ENCODE measurements around the gene PCGF2. TPM values are rescaled to one million over a fixed set of nuclear protein-coding genes. Genes with fewer than 3 reads are reported as not detected.
"Not testable (repeated sequence)": the region's sequence is repeated elsewhere in the genome, so short reads cannot be mapped to it uniquely, and the experiment has no call there.

PCGF2 gene
- total RNA-seq (under 1 TPM; 0.72 to 0.89 TPM), polyA plus RNA-seq (0.09 TPM)

- Mint-ChIP-seq H3K36me3 (peaks cover 2 to 12% (median 3%) of the 10 kb centered on the region in 3 donors), H3K27ac (peak within 1 kb of the TSS in 1 of 8 donors; percentile 33), H3K4me3 (peak within 1 kb of the TSS in 6 of 7 donors; percentile 56 to 100 (median 96)), H3K4me1 (peaks cover 41 to 60% (median 43%) of the 10 kb centered on the region in 3 donors), H3K27me3 (peaks cover 47 to 55% of the 10 kb centered on the region in 2 donors), H3K9me3 (peaks cover 0 to 3% (median 0%) of the 10 kb centered on the region in 5 donors)
- H3K36me3 ChIP-seq (ENCODE audit: insufficient read depth, low read length) = no peaks in the 10 kb centered on the region
- CTCF ChIA-PET = interaction anchor here (5.3 kb wide), 1 partner anchor 13 kb away, joined by 23 read pairs; no protein-coding TSS in a partner anchor
- H3K9me3 ChIP-seq (ENCODE audit: low read length) = no peaks in the 10 kb centered on the region
- peak within 1 kb of the TSS; percentile 38 for H3K27ac ChIP-seq (ENCODE audit: low read depth, low read length)
- DNase-seq = no peak
- peak within 1 kb of the TSS; percentile 47 for H3K4me3 ChIP-seq (ENCODE audit: low read length)
- peaks cover 47% of the 10 kb centered on the region for H3K4me1 ChIP-seq (ENCODE audit: insufficient read depth, low read length)
- POLR2A ChIA-PET = no interaction called here
- peaks cover 39% of the 10 kb centered on the region for H3K27me3 ChIP-seq (ENCODE audit: insufficient read depth, low read length, poor library complexity, severe bottlenecking)
These were observed at the start of gene PCGF2 for GRCh38 chr17:38748149-38748891. PCGF2 (minus strand) TSS chr17:38748336; CDS start chr17:38740402, 7,934 bp downstream.

- Mint-ChIP-seq H3K27ac (peak overlapping the region; percentile 80 to 97 (median 93)), H3K27me3 (no peaks in the 10 kb centered on the region), H3K4me1 (peaks cover 35 to 58% (median 50%) of the 10 kb centered on the region in 3 donors), H3K4me3 (peak overlapping the region; percentile 88 to 100 (median 93)), H3K9me3 (no peaks in the 10 kb centered on the region), H3K36me3 (peaks cover 0 to 53% (median 8%) of the 10 kb centered on the region in 3 donors)
- H3K36me3 ChIP-seq (ENCODE audit: insufficient read depth, low read length) = peaks cover 18% of the 10 kb centered on the region
- CTCF ChIA-PET = interaction anchor here (1.9 kb wide), 1 partner anchor 377 kb away, joined by 5 read pairs; no protein-coding TSS in a partner anchor
- peaks cover 31% of the 10 kb centered on the region for H3K4me1 ChIP-seq (ENCODE audit: insufficient read depth, low read length)
- no peak for DNase-seq
- no peaks in the 10 kb centered on the region for H3K27me3 ChIP-seq (ENCODE audit: insufficient read depth, low read length, poor library complexity, severe bottlenecking)
- H3K9me3 ChIP-seq (ENCODE audit: low read length) = no peaks in the 10 kb centered on the region
- H3K27ac ChIP-seq (ENCODE audit: low read depth, low read length) = no peak overlapping the region
- peak overlapping the region; percentile 65 for H3K4me3 ChIP-seq (ENCODE audit: low read length)
- POLR2A ChIA-PET = no interaction called here
These were observed 49.7 kb upstream of the PCGF2 start for GRCh38 chr17:38797828-38798227.

GRCh38 chr17:38797158-38797490 is 49.0 kb upstream of the PCGF2 start:
- Histone ChIP-seq H3K27me3 (ENCODE audit: insufficient read depth, low read length, poor library complexity, severe bottlenecking) (no peaks in the 10 kb centered on the region), H3K4me3 (ENCODE audit: low read length) (no peak overlapping the region), H3K9me3 (ENCODE audit: low read length) (no peaks in the 10 kb centered on the region), H3K36me3 (ENCODE audit: insufficient read depth, low read length) (peaks cover 11% of the 10 kb centered on the region), H3K27ac (ENCODE audit: low read depth, low read length) (no peak overlapping the region), H3K4me1 (ENCODE audit: insufficient read depth, low read length) (peaks cover 31% of the 10 kb centered on the region)
- ChIA-PET CTCF (no interaction called here), POLR2A (no interaction called here)
- H3K36me3 Mint-ChIP-seq = peaks cover 0 to 52% (median 6%) of the 10 kb centered on the region in 3 donors
- no peaks in the 10 kb centered on the region for H3K9me3 Mint-ChIP-seq
- peaks cover 39 to 64% (median 55%) of the 10 kb centered on the region in 3 donors for H3K4me1 Mint-ChIP-seq
- DNase-seq = no peak
- H3K27me3 Mint-ChIP-seq = no peaks in the 10 kb centered on the region
- peak overlapping the region; percentile 35 to 97 (median 91) for H3K27ac Mint-ChIP-seq
- peak overlapping the region; percentile 88 to 100 (median 93) for H3K4me3 Mint-ChIP-seq

- H3K36me3 ChIP-seq (ENCODE audit: insufficient read depth, low read length) = peaks cover 6% of the 10 kb centered on the region
- Mint-ChIP-seq H3K36me3 (peaks cover 0 to 50% (median 4%) of the 10 kb centered on the region in 3 donors), H3K27ac (peak overlapping the region in 7 of 8 donors; percentile 35 to 96 (median 90)), H3K4me1 (peaks cover 39 to 66% (median 56%) of the 10 kb centered on the region in 3 donors), H3K9me3 (no peaks in the 10 kb centered on the region), H3K27me3 (no peaks in the 10 kb centered on the region), H3K4me3 (peak overlapping the region; percentile 16 to 100 (median 91))
- H3K9me3 ChIP-seq (ENCODE audit: low read length) = no peaks in the 10 kb centered on the region
- no peak overlapping the region for H3K4me3 ChIP-seq (ENCODE audit: low read length)
- no peak overlapping the region for H3K27ac ChIP-seq (ENCODE audit: low read depth, low read length)
- H3K27me3 ChIP-seq (ENCODE audit: insufficient read depth, low read length, poor library complexity, severe bottlenecking) = no peaks in the 10 kb centered on the region
- ChIA-PET CTCF (no interaction called here), POLR2A (no interaction called here)
- no peak for DNase-seq
- H3K4me1 ChIP-seq (ENCODE audit: insufficient read depth, low read length) = peaks cover 31% of the 10 kb centered on the region
These were observed 48.5 kb upstream of the PCGF2 start for GRCh38 chr17:38796451-38797157.

GRCh38 chr17:38794221-38794620 is 46.1 kb upstream of the PCGF2 start:
- Histone ChIP-seq H3K27me3 (ENCODE audit: insufficient read depth, low read length, poor library complexity, severe bottlenecking) (no peaks in the 10 kb centered on the region), H3K4me3 (ENCODE audit: low read length) (no peak overlapping the region), H3K4me1 (ENCODE audit: insufficient read depth, low read length) (peaks cover 24% of the 10 kb centered on the region), H3K36me3 (ENCODE audit: insufficient read depth, low read length) (no peaks in the 10 kb centered on the region), H3K27ac (ENCODE audit: low read depth, low read length) (no peak overlapping the region), H3K9me3 (ENCODE audit: low read length) (no peaks in the 10 kb centered on the region)
- H3K4me1 Mint-ChIP-seq = peaks cover 33 to 72% (median 64%) of the 10 kb centered on the region in 3 donors
- ChIA-PET CTCF (interaction anchor here (0.7 to 1.5 kb wide), 2 partner anchors 48 to 371 kb away, joined by 3 to 4 read pairs; no protein-coding TSS in a partner anchor), POLR2A (interaction anchor here (0.6 to 0.7 kb wide), 2 partner anchors 360 to 831 kb away, joined by 6 to 11 read pairs; no protein-coding TSS in a partner anchor)
- H3K36me3 Mint-ChIP-seq = peaks cover 0 to 52% (median 0%) of the 10 kb centered on the region in 3 donors
- no peaks in the 10 kb centered on the region for H3K9me3 Mint-ChIP-seq
- H3K4me3 Mint-ChIP-seq = peak overlapping the region in 1 of 7 donors; percentile 31
- no peak for DNase-seq
- no peaks in the 10 kb centered on the region for H3K27me3 Mint-ChIP-seq
- H3K27ac Mint-ChIP-seq = peak overlapping the region in 2 of 8 donors; percentile 65 to 68

GRCh38 chr17:38791162-38791561 is 43.0 kb upstream of the PCGF2 start:
- POLR2A ChIA-PET = no interaction called here
- Histone ChIP-seq H3K27ac (ENCODE audit: low read depth, low read length) (no peak overlapping the region), H3K36me3 (ENCODE audit: insufficient read depth, low read length) (peaks cover 9% of the 10 kb centered on the region), H3K27me3 (ENCODE audit: insufficient read depth, low read length, poor library complexity, severe bottlenecking) (no peaks in the 10 kb centered on the region), H3K4me1 (ENCODE audit: insufficient read depth, low read length) (no peaks in the 10 kb centered on the region), H3K4me3 (ENCODE audit: low read length) (no peak overlapping the region), H3K9me3 (ENCODE audit: low read length) (no peaks in the 10 kb centered on the region)
- peak overlapping the region in 2 of 8 donors; percentile 24 to 75 for H3K27ac Mint-ChIP-seq
- no peak for DNase-seq
- no peaks in the 10 kb centered on the region for H3K27me3 Mint-ChIP-seq
- H3K4me3 Mint-ChIP-seq = no peak overlapping the region
- CTCF ChIA-PET = no interaction called here
- H3K36me3 Mint-ChIP-seq = peaks cover 0 to 55% (median 3%) of the 10 kb centered on the region in 3 donors
- H3K9me3 Mint-ChIP-seq = no peaks in the 10 kb centered on the region
- peaks cover 8 to 48% (median 42%) of the 10 kb centered on the region in 3 donors for H3K4me1 Mint-ChIP-seq

GRCh38 chr17:38790148-38790707 is 42.1 kb upstream of the PCGF2 start:
- POLR2A ChIA-PET; H3K4me3 Mint-ChIP-seq; H3K9me3 ChIP-seq (ENCODE audit: low read length); H3K9me3 Mint-ChIP-seq; DNase-seq; CTCF ChIA-PET; H3K27me3 ChIP-seq (ENCODE audit: insufficient read depth, low read length, poor library complexity, severe bottlenecking); H3K27ac ChIP-seq (ENCODE audit: low read depth, low read length); H3K4me3 ChIP-seq (ENCODE audit: low read length); H3K27me3 Mint-ChIP-seq; H3K4me1 ChIP-seq (ENCODE audit: insufficient read depth, low read length): not testable (repeated sequence)
- peaks cover 8 to 39% (median 38%) of the 10 kb centered on the region in 3 donors for H3K4me1 Mint-ChIP-seq
- peaks cover 16% of the 10 kb centered on the region for H3K36me3 ChIP-seq (ENCODE audit: insufficient read depth, low read length)
- H3K27ac Mint-ChIP-seq = peak overlapping the region in 1 of 8 donors; percentile 9
- H3K36me3 Mint-ChIP-seq = peaks cover 0 to 60% (median 3%) of the 10 kb centered on the region in 3 donors
